Stimulated activated CD4-positive, alpha-beta T cell treated with anti-CD3 and anti-CD28 coated beads, Interleukin-1b, Interleukin-23, amount 100 ng/mL, for 48 hours (primary cell): ENCODE results near the gene TLX2.

Experiments used
- DNase-seq: peaks from one replicate; pipeline ENCODE4 v3.0.0-alpha.2; 2020

Gene TLX2

GRCh38 chr2:74536166-74536950, 22.1 kb downstream of the TLX2 start:
- DNase-seq, result no peak

- no peak for DNase-seq
Observed at GRCh38 chr2:74537140-74537539, 22.9 kb downstream of the TLX2 start.

GRCh38 chr2:74538881-74539339, 24.7 kb downstream of the TLX2 start:
- no peak for DNase-seq

DNA sequence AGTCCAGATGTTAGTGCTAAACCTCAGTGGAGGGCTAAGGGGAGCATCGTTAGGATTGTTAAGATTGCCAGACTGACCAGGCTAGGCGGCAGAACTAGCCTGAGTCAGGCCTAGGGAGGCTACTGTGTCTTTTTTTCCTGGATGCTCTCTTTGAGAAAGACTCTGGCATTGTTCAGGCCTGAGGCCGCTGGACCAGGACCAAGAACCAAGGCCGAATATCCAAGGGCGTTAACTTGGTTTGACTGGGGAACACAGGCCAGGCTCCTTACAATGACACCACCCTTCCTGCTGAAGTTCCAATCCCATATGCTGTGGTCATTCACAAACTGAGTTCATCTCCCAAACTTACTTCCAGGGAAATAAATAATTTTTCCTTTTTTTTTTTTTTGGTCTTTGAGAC, 26.0 kb downstream of the TLX2 start:
- no peak for DNase-seq

- no peak for DNase-seq
Observed at GRCh38 chr2:74542978-74543377, 28.7 kb downstream of the TLX2 start.

DNA sequence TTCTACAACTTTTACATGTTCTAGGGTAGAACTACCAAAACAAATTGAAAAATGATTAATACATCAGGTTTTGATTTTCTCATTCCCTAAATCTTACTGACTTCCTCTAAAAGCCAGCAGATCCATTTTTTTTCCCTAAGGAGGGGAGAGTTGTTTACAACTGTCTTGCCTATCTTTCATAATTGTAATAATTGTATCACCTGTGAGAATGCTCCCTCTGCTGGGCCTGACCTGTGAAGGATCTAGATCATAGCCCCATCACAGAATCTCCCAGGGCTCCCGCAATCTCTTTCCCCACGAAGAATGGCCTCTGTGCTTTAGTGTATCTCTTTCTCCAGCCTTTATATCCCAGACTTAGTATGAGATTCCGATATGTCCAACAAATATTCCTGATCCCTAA, 30.4 kb downstream of the TLX2 start:
- DNase-seq, result no peak

DNA sequence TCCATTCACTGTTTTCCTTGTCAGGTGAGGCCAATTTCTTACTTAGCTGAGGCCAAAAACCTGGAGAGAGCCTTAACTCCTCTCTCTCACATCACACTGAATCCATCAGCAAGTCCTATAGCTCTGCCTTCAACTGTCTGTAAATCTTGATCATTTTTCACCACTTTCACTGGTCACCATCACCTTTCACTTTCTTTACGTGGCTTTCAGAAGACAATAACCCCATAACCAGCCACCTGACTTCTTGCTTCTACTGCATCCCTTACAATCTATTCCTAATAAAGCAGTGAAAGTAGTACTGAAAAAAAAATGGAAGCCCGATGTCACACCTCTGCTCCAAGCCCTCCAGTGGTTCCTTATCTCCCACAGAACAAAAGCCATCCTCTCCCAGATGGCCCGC, 31.8 kb downstream of the TLX2 start:
- DNase-seq, result no peak

DNA sequence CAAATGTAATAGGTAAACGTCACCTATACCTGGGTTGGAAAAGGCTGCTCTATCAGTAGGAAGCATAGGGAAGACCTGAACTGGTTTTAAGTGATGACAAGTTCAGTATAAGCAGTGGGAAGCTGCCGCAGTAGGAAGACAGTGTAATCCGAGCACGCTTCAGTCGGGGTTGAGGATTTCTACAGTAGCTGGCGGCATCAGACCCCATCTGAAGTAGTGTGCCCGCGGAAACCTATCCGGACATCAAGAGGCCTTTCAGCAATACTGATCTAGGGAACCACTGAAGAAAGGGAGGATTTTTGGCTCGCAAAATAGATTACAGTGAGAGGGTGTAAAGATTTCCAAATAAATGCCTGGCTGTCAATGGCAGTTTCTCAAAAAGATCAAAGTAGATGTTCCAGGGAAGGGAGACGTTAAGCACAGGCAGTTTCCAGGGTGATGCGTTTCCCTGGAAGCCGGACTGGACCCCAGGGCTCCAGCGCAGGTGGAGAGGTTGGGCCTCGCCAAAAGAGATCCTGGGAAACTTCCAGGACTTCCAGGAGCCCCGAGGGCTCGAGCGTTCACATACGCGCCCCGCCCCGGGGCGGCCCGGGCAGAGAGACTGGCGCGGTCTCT, 34.1 kb downstream of the TLX2 start:
- no peak for DNase-seq

DNA sequence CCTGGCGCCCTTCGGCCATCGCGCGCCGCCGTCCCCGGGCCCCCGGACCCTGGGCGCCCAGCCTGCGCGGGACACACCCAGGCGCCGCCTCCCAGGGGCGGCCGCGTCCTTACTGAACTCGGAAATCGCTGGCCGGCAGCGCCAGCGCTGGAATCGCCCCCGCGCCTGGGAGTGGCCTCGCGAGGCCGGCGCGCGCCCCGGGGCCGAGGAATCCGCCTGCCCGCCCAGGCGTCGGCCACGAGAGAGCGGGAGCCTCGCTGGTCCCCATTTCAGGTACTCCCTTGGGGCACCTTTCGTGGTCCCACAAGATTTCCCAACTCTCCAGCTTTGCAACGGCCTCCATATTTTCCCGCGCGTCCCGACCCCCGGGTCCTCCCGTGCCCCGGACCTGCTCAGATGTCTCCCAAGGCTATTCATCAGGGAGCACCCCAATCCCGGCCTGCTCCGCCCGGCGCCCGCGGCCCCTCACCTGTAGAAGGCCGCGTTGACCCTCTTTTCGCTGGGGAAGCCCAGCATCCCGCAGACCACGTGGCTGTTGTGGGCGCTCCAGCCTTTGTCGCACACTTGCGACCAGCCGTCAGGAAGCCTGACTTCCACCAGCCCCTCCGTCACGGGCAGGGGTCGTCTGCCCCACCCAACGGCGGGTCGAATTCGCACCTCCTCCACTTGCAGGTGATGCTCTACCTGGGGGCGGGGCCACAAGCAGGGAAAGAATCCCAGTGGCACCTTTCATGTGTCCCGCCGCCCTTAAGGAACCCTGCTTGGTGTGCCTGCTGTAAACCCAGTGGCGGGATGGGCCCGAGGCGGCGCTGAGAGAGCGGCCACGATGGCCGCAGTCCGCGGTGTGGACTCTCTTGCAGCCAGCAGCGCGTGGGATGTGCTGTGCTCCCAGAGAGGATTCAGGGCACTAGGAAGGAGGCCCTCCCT, 34.9 kb downstream of the TLX2 start:
- DNase-seq, result no peak

GRCh38 chr2:74550231-74550630, 36.0 kb downstream of the TLX2 start:
- DNase-seq, result no peak

GRCh38 chr2:74551530-74551929, 37.3 kb downstream of the TLX2 start:
- no peak for DNase-seq

DNA sequence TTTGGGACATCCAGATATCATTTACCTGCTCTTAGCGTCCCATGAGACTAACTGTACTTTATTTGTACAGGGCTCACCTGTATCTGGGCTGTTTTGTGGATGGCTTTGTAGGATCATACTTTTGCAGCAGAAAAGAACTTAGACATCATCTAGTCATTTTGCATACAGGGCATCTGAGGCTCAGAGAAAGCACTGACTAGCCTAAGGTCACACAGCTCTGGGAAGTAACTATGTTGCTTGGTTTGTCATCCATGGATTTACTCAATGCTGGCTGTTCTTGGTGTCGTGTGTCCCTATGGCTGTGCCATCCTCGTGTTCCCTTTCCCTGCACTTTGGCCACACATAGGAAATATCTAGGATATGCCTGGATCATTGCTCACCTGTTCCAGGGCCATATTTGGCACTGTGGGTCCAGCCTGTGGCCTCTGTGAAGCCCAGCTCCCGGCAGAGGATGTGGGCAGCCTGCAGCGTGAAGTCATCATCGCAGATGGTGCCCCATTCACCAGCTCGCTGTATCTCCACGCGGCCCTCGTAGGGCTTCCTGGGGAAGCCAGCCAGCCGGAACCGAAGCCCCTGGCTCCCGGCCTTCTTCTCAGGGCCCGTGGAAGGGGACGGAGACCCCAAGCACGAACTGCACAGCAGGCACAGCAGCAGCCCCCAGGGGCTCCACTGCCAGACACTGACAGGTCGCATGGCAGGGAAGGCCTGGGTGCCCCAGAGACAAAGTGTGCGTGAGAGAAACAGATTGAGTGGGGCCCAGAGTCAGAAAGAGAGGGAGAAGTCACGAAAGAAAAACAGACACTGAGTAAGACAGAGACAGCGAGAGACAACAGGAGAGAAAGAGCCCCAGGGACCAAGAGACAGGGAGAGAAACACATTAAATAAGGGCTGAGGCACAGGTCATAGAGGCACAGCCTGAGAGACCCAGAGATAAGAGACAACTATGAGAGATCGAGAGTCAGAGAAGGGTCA, 38.0 kb downstream of the TLX2 start:
- DNase-seq, result no peak

GRCh38 chr2:74552914-74553811, 38.9 kb downstream of the TLX2 start:
- no peak for DNase-seq

DNA sequence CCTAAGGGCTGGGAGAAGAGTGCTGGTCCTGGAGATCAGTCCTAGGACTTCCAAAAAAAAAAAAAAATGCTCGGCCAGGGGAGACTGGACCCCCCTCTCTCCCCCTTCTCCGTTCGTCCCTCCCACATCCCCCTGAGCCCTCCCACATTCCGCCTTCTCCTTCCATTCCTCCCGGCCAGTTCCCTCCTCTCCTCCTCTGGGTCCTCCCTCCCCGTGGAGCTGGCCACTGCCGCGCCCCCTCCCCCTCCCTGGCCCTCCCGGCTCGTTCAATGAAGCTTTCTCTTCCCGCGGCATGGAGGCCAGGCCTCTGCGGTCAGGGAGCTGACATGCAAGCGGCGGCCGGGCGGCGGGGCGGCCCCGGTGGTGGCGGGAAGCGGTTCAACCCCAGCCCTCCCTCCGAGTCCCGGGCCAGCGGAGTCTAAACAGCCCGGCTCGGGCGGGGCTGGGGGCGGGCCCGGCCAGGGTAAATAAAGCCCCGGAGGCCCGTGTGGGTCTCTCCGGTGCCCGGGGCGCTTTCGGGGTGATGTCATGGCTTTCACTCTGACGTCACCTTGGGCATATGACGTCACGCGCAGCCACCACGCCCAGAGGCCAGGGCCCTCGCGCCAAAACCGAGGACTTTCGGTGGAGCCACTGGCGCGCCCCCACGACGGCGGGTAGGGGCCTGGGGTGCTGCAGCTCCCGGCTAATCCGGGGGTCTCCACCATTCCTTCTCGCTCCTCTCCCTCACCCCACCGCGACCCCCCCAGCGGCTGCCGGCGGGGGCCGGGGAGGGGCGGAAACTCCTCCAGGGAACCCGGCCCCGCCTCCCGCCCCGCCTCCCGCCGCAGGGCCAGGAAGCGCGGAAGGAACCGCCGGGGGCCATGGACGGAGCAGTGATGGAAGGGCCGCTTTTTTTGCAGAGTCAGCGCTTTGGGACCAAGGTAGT, 39.9 kb downstream of the TLX2 start, which contains the start of the genes DOK1 and LOXL3:
TSS of gene DOK1 (plus strand) at position 829 of the 928 bp plus-strand sequence. CDS start at position 864, 35 bp downstream.
TSS of gene LOXL3 (minus strand) at position 51 of the 928 bp plus-strand sequence. CDS start 1,308 bp downstream, outside the sequence.
- peak; percentile 83 for DNase-seq

- DNase-seq, result peak; percentile 47
Observed at GRCh38 chr2:74554820-74555531, 40.7 kb downstream of the TLX2 start.

GRCh38 chr2:74555610-74556103, 41.4 kb downstream of the TLX2 start:
- no peak for DNase-seq

- DNase-seq, result no peak
Observed at GRCh38 chr2:74556159-74556558, 41.9 kb downstream of the TLX2 start.

- no peak for DNase-seq
Observed at GRCh38 chr2:74556831-74557370, 42.7 kb downstream of the TLX2 start.
